GM19193 (cell line): Measurements from ENCODE around the gene NBEA.

ENCODE experiments used
- POLR2A ChIP-seq: IDR thresholded peaks from 4 replicates; pipeline ENCODE4 v1.6.1; 2011; ENCODE audit not compliant: insufficient read depth, insufficient read length; ENCODE audit errors: extremely low read depth

The NBEA gene

DNA sequence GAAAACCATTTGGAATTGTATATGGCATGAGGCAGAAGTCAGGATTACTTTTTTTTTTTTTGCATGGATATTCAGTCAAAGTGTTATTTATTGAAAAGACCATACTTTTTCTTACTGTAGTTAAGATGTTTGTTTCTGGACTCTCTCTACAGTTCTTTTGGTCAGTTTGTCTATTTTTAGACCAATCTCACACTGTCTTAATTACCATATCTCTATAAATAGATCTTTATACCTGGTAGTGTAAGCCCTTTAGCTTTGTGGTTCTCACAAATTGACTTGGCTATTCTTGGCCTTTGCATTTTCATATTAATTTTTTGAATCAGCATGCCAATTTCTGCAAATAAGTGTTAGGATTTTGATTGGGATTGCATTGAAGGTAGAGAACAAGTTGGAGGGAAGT is 437.6 kb downstream of the NBEA start:
- TF ChIP-seq POLR2A, result no peak

DNA sequence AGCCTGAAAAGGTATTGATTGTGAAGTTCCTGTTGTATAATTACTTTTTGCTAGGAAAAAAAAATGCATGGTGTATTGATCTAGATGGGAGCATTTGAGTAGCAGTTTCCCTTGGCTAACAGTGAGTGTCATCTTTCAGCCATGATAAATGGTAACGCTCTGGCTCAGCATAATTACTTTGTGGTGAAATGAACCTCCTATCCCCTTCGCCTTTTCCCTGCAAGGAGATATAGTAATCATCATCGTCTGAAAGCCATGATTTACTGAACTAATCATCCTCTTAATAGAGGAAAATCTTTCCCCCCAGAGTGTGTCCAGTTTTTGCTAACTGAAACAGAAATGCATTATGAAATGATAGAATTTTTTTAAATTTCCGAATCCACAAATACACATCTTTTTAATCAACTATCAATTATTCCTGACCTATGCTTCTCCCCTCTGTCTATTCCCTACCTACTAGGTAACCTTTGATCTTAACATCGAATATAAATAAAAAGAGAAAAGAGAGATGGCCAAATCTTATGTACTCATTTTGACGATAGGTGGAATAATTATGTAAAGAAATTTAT is 445.7 kb downstream of the NBEA start:
- TF ChIP-seq POLR2A, result no peak

DNA sequence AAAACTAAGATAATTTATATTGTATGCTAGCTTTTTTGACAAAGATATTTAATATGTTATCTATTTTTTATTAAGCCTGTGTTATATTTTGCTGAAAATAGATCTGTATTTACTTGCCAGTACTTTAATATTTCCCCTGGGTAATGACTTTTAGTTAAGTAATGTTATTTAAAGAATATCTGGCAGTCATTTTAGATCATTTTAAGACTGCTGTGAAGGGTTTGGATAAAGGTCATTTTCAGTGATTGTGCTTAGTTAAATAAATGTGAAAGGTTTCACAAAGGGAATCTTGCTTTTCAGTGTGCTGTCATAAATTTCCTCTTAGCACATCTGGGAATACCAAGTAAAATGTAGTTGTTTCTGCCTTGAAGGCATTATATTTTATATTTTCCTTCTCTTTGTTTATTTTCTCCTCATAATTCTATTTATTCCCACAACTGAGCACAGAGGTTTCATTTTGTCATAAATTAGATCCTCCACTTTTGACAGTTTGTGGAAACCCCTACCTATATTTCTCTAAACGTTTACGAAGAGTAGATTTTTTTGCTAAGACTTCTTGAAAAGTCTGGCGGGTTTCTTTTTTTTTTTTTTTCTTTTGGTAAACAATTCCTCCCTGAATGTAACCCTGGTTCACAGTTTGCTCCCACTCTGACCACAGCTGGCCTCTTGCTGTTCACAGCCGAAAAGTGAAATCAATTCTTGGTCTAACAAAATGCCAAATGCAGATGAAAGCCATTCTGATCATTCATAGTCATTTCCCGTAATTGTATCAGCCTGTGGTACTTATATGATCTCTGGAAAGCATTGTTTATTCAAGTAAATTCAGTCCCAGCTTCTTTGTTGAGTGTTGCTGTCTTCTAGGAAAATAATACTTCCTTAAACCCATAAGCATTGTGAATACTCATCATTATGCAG is 446.6 kb downstream of the NBEA start:
- TF ChIP-seq POLR2A, result no peak

DNA sequence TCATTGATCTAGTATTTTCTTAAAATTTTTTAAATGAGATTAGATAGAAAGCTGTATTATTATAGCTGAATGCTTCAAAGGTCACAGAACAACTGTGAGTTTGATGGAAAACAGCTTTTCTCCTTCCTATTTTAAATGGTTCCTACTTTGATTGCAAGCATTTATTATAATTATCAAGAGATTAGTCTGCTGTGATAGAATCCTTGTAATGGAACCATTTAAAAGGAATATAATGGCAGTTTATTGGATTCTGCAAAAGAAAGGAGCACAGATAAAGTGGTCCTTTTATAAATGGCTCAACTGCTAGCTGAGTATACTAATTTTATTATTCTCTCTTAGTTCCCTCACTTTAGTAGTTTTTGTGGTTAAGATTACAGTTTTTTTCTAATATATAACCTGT is 447.5 kb downstream of the NBEA start:
- TF ChIP-seq POLR2A, result no peak

DNA sequence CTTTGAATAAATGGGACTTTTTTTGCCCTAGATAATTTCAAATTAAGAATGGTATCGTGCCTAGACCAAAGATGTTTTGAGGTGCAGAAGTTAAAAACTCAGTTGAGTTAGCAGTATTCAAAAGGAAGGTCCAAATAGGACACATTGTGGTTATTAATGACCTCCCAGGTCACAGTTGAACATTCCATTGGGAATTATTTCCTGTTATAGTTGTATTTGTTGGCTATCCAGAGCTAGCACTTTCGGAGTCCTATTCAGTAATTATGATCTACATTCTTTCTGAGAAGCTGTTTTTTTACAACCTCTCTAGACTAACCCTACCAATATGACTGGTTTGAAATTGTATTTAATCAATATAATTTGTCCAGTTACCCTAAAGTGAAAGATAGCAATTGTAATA is 450.7 kb downstream of the NBEA start:
- no peak for TF ChIP-seq POLR2A

DNA sequence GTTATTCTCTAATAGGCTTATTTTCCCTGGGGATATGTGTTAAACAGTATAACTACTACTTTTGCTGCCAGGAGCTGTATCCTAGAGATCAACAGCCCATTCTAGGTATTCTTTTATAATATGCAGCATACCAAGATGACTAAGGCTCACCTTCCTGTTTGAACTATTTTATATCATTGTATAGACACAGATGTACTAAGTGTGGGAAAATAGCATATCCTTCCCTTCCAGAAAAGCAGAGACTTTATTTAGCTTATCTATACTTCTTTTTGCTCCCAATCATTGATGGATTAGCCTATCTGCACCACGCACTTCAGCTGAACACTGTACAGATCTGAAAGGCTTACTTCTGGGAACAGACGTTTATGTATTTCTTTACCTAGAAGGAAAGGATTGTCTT is 451.8 kb downstream of the NBEA start:
- TF ChIP-seq POLR2A, result no peak

DNA sequence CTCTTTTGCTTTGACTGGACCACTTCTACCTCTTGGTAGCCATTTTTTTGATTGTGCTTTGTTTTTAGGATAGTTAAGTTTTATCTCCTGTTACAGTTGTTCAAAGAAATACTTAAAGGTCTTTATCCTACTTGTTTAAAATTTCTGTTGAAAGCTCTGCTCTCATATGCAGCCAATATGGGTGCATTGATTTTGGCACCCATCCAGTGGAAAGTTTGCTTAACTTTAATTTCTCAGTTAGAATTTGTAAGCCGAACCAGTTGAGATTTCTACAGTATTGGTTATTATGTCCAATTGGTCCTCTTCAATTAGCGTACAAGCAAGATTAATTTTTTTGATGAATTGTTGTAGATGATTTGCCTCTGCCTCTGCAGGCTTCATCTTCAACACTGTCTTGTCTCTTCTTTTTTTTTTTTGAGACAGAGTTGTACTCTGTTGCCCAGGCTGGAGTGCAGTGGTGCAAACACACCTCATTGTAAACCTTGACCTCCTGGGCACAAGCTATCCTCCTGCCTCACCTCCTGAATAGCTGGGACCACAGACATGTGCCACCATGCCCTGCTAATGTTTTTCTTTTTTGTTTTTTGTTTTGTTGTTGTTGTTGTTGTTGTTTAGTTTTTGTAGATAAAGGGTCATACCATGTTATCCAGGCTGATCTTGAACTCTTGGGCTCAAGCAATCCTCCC is 469.1 kb downstream of the NBEA start:
- no peak for TF ChIP-seq POLR2A

DNA sequence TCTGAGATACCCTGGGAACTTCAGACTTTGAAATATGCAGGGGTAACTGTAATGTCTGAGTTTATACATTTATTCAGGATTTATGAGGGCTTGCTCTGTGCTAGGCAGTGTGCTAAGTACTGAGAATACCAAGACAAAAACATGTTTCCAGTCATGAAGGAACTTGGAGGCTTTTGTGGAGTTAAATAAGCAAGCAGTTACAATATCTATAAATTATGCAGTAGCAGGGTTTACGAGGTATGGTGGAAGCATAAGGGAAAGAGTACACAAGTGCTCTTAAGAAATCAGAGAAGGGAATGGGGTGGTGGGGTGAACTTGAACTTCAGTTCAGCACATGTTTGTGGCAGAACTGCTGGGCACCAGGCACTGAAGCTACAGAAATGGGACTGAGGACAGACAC is 506.4 kb downstream of the NBEA start:
- TF ChIP-seq POLR2A, result no peak

DNA sequence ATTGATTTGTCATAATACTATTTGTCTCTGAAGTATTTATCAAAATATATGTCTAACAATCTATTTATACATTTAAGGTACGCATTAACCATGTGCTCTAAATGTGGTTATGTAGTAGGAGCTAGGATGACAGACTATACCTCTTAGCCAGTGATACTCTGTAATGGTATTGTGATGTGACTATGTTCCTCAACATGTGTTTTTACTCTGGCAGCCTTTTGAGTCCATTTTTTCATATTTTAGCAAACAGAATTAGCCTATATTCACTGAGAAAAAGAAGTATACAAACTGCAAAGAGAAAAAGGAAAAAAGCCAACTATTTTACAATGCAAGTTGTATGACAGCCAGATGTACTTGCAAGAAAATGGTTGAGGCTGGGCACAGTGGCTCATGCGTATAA is 507.8 kb downstream of the NBEA start:
- no peak for TF ChIP-seq POLR2A

DNA sequence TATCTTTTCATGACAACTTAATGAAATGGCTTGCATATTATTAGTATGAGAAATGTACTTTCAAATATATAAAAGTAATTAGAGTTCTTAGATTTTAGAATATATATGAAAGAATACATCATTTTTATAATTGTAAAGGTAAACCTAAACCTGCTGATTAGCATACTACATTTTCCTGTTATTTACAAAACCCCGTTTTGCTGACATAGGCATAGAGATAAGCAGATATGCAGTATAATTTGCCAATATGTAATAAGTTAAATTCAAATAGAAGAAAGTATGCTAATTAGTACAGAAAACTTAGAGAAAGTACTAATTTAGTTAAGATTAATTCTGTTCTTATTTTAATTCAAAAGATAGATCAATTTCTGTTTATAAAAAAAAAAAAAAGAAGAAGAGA is 513.0 kb downstream of the NBEA start:
- no peak for TF ChIP-seq POLR2A

DNA sequence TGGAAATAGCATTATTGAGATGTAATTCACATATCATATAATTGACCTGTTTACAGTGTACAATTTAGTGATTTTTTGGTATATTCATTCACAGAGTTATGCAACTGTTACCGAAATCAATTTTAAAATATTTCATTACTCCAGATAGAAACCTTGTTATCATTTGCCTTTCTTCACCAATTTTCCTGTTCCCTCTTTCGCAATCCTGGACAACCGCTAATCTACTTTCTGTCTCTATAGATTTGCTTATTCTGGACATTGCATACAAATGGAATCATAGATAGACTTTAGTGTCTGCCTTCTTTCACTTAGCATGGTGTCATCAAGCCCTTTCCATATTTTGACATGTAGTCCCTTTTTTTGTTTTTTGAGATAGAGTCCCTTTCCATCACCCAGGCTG is 515.2 kb downstream of the NBEA start:
- no peak for TF ChIP-seq POLR2A

DNA sequence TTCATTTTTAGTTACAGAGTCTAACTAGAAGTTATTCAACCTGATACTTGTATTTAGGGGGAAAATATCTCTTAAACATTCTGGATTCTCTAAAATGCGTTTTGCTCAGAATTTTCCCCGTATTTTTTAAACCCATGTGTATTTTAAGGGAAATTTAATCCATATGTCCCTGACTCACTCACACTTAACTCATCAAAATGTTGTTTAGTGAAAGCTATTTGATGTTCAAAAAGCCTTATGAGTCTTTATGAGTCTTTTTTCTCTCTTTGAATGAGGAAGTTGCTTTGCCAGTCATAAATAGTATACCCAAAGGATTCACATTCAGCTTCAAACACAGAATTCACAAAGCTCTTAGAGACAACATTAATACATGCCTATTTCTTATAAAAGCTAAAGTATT is 518.0 kb downstream of the NBEA start:
- TF ChIP-seq POLR2A, result no peak

DNA sequence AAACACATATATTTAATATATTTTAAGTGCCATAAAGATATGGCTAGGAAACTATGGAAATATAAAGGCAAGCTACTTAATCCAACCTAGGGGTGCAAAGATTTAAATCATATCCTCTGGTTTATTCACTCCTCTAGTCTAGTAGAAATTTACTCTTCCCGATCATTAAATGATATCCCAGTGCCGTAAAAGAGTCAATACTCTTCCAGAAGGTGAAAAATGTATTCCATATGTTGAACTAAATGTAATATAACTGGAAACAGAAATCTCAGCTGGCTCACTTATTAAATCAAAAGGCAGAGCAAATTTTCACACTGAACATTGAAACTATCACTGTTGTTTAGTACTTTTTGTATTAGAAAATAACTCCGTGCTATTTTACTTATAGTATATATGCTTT is 523.3 kb downstream of the NBEA start:
- no peak for TF ChIP-seq POLR2A

DNA sequence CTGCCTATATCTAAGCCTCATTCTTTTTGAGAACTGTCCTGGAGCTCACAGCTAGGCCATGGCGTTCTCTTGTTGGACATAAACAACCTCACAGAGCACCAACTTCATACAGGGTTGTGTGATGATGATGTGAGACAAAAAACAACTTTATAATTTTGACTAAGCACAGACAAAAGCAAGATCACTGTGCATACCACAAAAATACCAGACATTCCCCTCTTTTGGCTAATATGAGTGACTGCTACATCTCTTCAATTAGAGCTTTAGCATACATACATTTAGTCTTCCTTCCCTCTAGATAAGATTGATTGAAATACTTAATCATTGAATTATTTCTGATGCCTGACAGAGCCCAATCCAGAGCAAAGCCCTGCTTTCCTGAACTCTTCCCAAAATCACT is 526.1 kb downstream of the NBEA start:
- no peak for TF ChIP-seq POLR2A

DNA sequence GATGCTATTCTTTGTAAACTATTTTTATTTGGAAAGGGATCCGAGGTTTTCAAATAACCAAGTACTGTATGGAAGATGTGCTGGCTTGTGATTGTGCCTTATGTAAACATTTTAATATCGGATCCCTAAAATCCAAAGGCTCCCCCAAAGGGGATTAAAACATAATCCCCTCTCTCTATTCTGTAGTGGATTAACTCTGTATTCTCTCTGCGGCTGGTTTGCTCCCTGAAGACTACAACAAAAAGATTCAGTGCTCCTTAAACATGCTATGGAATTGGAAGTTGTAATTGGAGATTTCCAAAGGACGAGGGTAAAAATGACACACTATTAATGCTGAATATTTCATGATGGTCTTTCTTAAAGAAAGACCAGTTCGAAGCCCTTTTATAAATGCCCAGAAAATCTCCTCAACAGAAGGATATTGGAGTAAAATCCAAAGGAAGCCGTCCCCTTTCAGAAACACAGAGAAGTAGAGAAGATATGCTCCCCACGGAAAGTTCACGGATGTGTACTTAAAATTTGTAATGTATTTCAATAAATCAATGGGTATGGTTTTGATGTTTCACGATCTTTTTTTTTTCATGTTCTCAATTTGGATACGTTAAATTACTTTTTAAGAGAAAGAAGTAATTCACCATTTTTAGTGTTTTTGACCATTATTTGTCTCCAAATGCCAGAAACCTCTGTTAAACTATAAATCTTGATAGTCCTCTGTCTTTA is 527.9 kb downstream of the NBEA start:
- no peak for TF ChIP-seq POLR2A
